Ramos (cell line): ENCODE results near the gene NOTUM.

Experiments
- in situ Hi-C: fragments of 300-500 bp; cut with MboI; formaldehyde crosslinking; loops from one replicate; pipeline ENCODE4 v1.14.3; 2022; ENCODE audit warnings: low sequenced_read_pairs; ENCODE audit not compliant: unreplicated experiment

Gene NOTUM

GRCh38 chr17:81913394-81914102, 47.4 kb downstream of the NOTUM start:
- in situ Hi-C loops = no loop called here

GRCh38 chr17:81912441-81913309, 48.3 kb downstream of the NOTUM start:
- in situ Hi-C loops = no loop called here

- in situ Hi-C loops = no loop called here
Observed at GRCh38 chr17:81911969-81912368, 49.0 kb downstream of the NOTUM start.

GRCh38 chr17:81911277-81911961, 49.6 kb downstream of the NOTUM start, which contains the start of gene PCYT2:
TSS of gene PCYT2 (minus strand) at chr17:81911399. CDS start at chr17:81911355, 44 bp downstream.
- in situ Hi-C loops = no loop called here

GRCh38 chr17:81910840-81911276, 50.1 kb downstream of the NOTUM start:
- in situ Hi-C loops = no loop called here

GRCh38 chr17:81909966-81910839, 50.8 kb downstream of the NOTUM start:
- in situ Hi-C loops = no loop called here

GRCh38 chr17:81909231-81909630, 51.8 kb downstream of the NOTUM start:
- in situ Hi-C loops = no loop called here

GRCh38 chr17:81908793-81909192, 52.2 kb downstream of the NOTUM start:
- in situ Hi-C loops = no loop called here

GRCh38 chr17:81907219-81908145, 53.5 kb downstream of the NOTUM start:
- in situ Hi-C loops = no loop called here

GRCh38 chr17:81906476-81907218, 54.3 kb downstream of the NOTUM start:
- in situ Hi-C loops = no loop called here

- in situ Hi-C loops = no loop called here
Observed at GRCh38 chr17:81905993-81906392, 55.0 kb downstream of the NOTUM start.

- in situ Hi-C loops = no loop called here
Observed at GRCh38 chr17:81905424-81905875, 55.5 kb downstream of the NOTUM start.

- in situ Hi-C loops = no loop called here
Observed at GRCh38 chr17:81904600-81905423, 56.2 kb downstream of the NOTUM start.

GRCh38 chr17:81903896-81904599, 56.9 kb downstream of the NOTUM start:
- in situ Hi-C loops = no loop called here

GRCh38 chr17:81903415-81903831, 57.6 kb downstream of the NOTUM start:
- in situ Hi-C loops = no loop called here

GRCh38 chr17:81902653-81903414, 58.2 kb downstream of the NOTUM start:
- in situ Hi-C loops = no loop called here
